Measurements from ENCODE around the gene MAP3K5.
"Not testable (repeated sequence)": the region's sequence is repeated elsewhere in the genome, so short reads cannot be mapped to it uniquely, and the experiment has no call there.

Gene MAP3K5

GRCh38 chr6:136791296-136792094 is 782 bp downstream of the MAP3K5 start:
- Histone ChIP-seq H3K27ac (ENCODE audit: insufficient read depth, low read depth, low read length, poor library complexity, severe bottlenecking) (no peak overlapping the region), H3K27me3 (ENCODE audit: control insufficient read depth, insufficient read depth, low read length, poor library complexity, severe bottlenecking) (peaks cover 56% of the 10 kb centered on the region), H3K36me3 (ENCODE audit: control insufficient read depth, insufficient read depth, low read length) (no peaks in the 10 kb centered on the region), H3K9me3 (ENCODE audit: control insufficient read depth, low read length) (no peaks in the 10 kb centered on the region), H3K4me3 (ENCODE audit: insufficient read depth, low read depth, low read length) (peak overlapping the region; percentile 60), H3K4me1 (ENCODE audit: control insufficient read depth, insufficient read depth, low read length) (peaks cover 6% of the 10 kb centered on the region)
- WGBS, 2 experiments, result 5% methylated on average over 62 of the region's 62 CpGs

GRCh38 chr6:136790411-136791295 is 1.6 kb downstream of the MAP3K5 start:
- Histone ChIP-seq H3K36me3 (ENCODE audit: control insufficient read depth, insufficient read depth, low read length) (no peaks in the 10 kb centered on the region), H3K4me1 (ENCODE audit: control insufficient read depth, insufficient read depth, low read length) (peaks cover 6% of the 10 kb centered on the region), H3K4me3 (ENCODE audit: insufficient read depth, low read depth, low read length) (no peak overlapping the region), H3K27me3 (ENCODE audit: control insufficient read depth, insufficient read depth, low read length, poor library complexity, severe bottlenecking) (peaks cover 56% of the 10 kb centered on the region), H3K27ac (ENCODE audit: insufficient read depth, low read depth, low read length, poor library complexity, severe bottlenecking) (no peak overlapping the region), H3K9me3 (ENCODE audit: control insufficient read depth, low read length) (no peaks in the 10 kb centered on the region)
- 83 to 84% methylated on average over 4 of the region's 7 CpGs for WGBS, 2 experiments

GRCh38 chr6:136789440-136789839 is 2.8 kb downstream of the MAP3K5 start:
- not testable (repeated sequence) for H3K36me3 ChIP-seq (ENCODE audit: control insufficient read depth, insufficient read depth, low read length); H3K4me3 ChIP-seq (ENCODE audit: insufficient read depth, low read depth, low read length); H3K9me3 ChIP-seq (ENCODE audit: control insufficient read depth, low read length); H3K27ac ChIP-seq (ENCODE audit: insufficient read depth, low read depth, low read length, poor library complexity, severe bottlenecking); H3K4me1 ChIP-seq (ENCODE audit: control insufficient read depth, insufficient read depth, low read length)
- 85 to 95% methylated on average over 3 of the region's 3 CpGs for WGBS, 2 experiments
- H3K27me3 ChIP-seq (ENCODE audit: control insufficient read depth, insufficient read depth, low read length, poor library complexity, severe bottlenecking), result peaks cover 56% of the 10 kb centered on the region

GRCh38 chr6:136788069-136788902 is 4.0 kb downstream of the MAP3K5 start:
- WGBS, 2 experiments, result 76 to 83% methylated on average over 6 to 7 of the region's 7 CpGs
- peaks cover 6% of the 10 kb centered on the region for H3K4me1 ChIP-seq (ENCODE audit: control insufficient read depth, insufficient read depth, low read length)
- no peaks in the 10 kb centered on the region for H3K36me3 ChIP-seq (ENCODE audit: control insufficient read depth, insufficient read depth, low read length)
- peaks cover 47% of the 10 kb centered on the region for H3K27me3 ChIP-seq (ENCODE audit: control insufficient read depth, insufficient read depth, low read length, poor library complexity, severe bottlenecking)
- H3K4me3 ChIP-seq (ENCODE audit: insufficient read depth, low read depth, low read length), result no peak overlapping the region
- no peak overlapping the region for H3K27ac ChIP-seq (ENCODE audit: insufficient read depth, low read depth, low read length, poor library complexity, severe bottlenecking)
- no peaks in the 10 kb centered on the region for H3K9me3 ChIP-seq (ENCODE audit: control insufficient read depth, low read length)

GRCh38 chr6:136787726-136788068 is 4.6 kb downstream of the MAP3K5 start:
- no peaks in the 10 kb centered on the region for H3K9me3 ChIP-seq (ENCODE audit: control insufficient read depth, low read length)
- no peaks in the 10 kb centered on the region for H3K36me3 ChIP-seq (ENCODE audit: control insufficient read depth, insufficient read depth, low read length)
- no peak overlapping the region for H3K4me3 ChIP-seq (ENCODE audit: insufficient read depth, low read depth, low read length)
- 96 to 97% methylated on average over 4 of the region's 4 CpGs for WGBS, 2 experiments
- peaks cover 41% of the 10 kb centered on the region for H3K27me3 ChIP-seq (ENCODE audit: control insufficient read depth, insufficient read depth, low read length, poor library complexity, severe bottlenecking)
- H3K27ac ChIP-seq (ENCODE audit: insufficient read depth, low read depth, low read length, poor library complexity, severe bottlenecking), result no peak overlapping the region
- H3K4me1 ChIP-seq (ENCODE audit: control insufficient read depth, insufficient read depth, low read length), result peaks cover 6% of the 10 kb centered on the region

- no peaks in the 10 kb centered on the region for H3K36me3 ChIP-seq (ENCODE audit: control insufficient read depth, insufficient read depth, low read length)
- WGBS, 2 experiments, result 87 to 94% methylated on average over 6 of the region's 6 CpGs
- H3K27ac ChIP-seq (ENCODE audit: insufficient read depth, low read depth, low read length, poor library complexity, severe bottlenecking), result no peak overlapping the region
- no peaks in the 10 kb centered on the region for H3K9me3 ChIP-seq (ENCODE audit: control insufficient read depth, low read length)
- peaks cover 30% of the 10 kb centered on the region for H3K27me3 ChIP-seq (ENCODE audit: control insufficient read depth, insufficient read depth, low read length, poor library complexity, severe bottlenecking)
- H3K4me1 ChIP-seq (ENCODE audit: control insufficient read depth, insufficient read depth, low read length), result peaks cover 4% of the 10 kb centered on the region
- H3K4me3 ChIP-seq (ENCODE audit: insufficient read depth, low read depth, low read length), result no peak overlapping the region
Measured at GRCh38 chr6:136786658-136787057, 5.6 kb downstream of the MAP3K5 start.

- peaks cover 15% of the 10 kb centered on the region for H3K27me3 ChIP-seq (ENCODE audit: control insufficient read depth, insufficient read depth, low read length, poor library complexity, severe bottlenecking)
- no peak overlapping the region for H3K4me3 ChIP-seq (ENCODE audit: insufficient read depth, low read depth, low read length)
- no peaks in the 10 kb centered on the region for H3K4me1 ChIP-seq (ENCODE audit: control insufficient read depth, insufficient read depth, low read length)
- no peaks in the 10 kb centered on the region for H3K9me3 ChIP-seq (ENCODE audit: control insufficient read depth, low read length)
- H3K36me3 ChIP-seq (ENCODE audit: control insufficient read depth, insufficient read depth, low read length), result no peaks in the 10 kb centered on the region
- WGBS, 2 experiments, result 83 to 84% methylated on average over 9 to 10 of the region's 10 CpGs
- H3K27ac ChIP-seq (ENCODE audit: insufficient read depth, low read depth, low read length, poor library complexity, severe bottlenecking), result no peak overlapping the region
Measured at GRCh38 chr6:136784910-136785746, 7.1 kb downstream of the MAP3K5 start.

- Histone ChIP-seq H3K4me3 (ENCODE audit: insufficient read depth, low read depth, low read length) (no peak overlapping the region), H3K27ac (ENCODE audit: insufficient read depth, low read depth, low read length, poor library complexity, severe bottlenecking) (no peak overlapping the region)
- WGBS, 2 experiments, result 91 to 94% methylated on average over 8 of the region's 8 CpGs
Measured at GRCh38 chr6:136784271-136784664, 8.0 kb downstream of the MAP3K5 start.

GRCh38 chr6:136783495-136784270 is 8.6 kb downstream of the MAP3K5 start:
- Histone ChIP-seq H3K36me3 (ENCODE audit: control insufficient read depth, insufficient read depth, low read length) (no peaks in the 10 kb centered on the region), H3K4me3 (ENCODE audit: insufficient read depth, low read depth, low read length) (no peak overlapping the region), H3K9me3 (ENCODE audit: control insufficient read depth, low read length) (no peaks in the 10 kb centered on the region), H3K27me3 (ENCODE audit: control insufficient read depth, insufficient read depth, low read length, poor library complexity, severe bottlenecking) (peaks cover 4% of the 10 kb centered on the region), H3K4me1 (ENCODE audit: control insufficient read depth, insufficient read depth, low read length) (no peaks in the 10 kb centered on the region), H3K27ac (ENCODE audit: insufficient read depth, low read depth, low read length, poor library complexity, severe bottlenecking) (no peak overlapping the region)
- 91 to 94% methylated on average over 9 of the region's 9 CpGs for WGBS, 2 experiments

More at GRCh38 chr6:136784271-136784664, 8.0 kb downstream of the MAP3K5 start:
- Histone ChIP-seq H3K9me3 (ENCODE audit: control insufficient read depth, low read length) (no peaks in the 10 kb centered on the region), H3K4me1 (ENCODE audit: control insufficient read depth, insufficient read depth, low read length) (no peaks in the 10 kb centered on the region), H3K27me3 (ENCODE audit: control insufficient read depth, insufficient read depth, low read length, poor library complexity, severe bottlenecking) (peaks cover 6% of the 10 kb centered on the region), H3K36me3 (ENCODE audit: control insufficient read depth, insufficient read depth, low read length) (no peaks in the 10 kb centered on the region)

All from ectodermal cell (in vitro differentiated cells).